SK-N-SH (cell line): ENCODE data around the gene SLC30A2. TPM values are rescaled to one million over a fixed set of nuclear protein-coding genes. Genes with fewer than 3 reads are reported as not detected.

ENCODE experiments used
- CTCF ChIA-PET: fragments of 300-600, 350-600 bp; formaldehyde crosslinking; extraction: SDS; loops from one replicate; lab custom pipeline; 2021; lab: Yijun Ruan, JAX
- POLR2A ChIA-PET: fragments of 350-600 bp; sonication (Branson Sonifier 250); formaldehyde crosslinking; extraction: SDS; loops from one replicate; lab custom pipeline; 2020; ENCODE audit warnings: antibody characterized with exemption, inconsistent platforms; lab: Yijun Ruan, JAX
- DNase-seq: peaks from one replicate; pipeline ENCODE4 v3.0.0; 2012
- H2AFZ ChIP-seq: fragments of 200-600 bp; sonication (generic); 2 replicates; pipeline ENCODE4 v1.8.1; 2016; ENCODE audit warnings: antibody characterized with exemption, mild to moderate bottlenecking, low read depth
- H3F3A ChIP-seq: fragments of 200-600 bp; sonication (generic); replicated peaks from 2 replicates; pipeline ENCODE3; 2016; ENCODE audit warnings: antibody characterized with exemption, mild to moderate bottlenecking; ENCODE audit not compliant: insufficient read depth
- H3K27ac ChIP-seq, 2 experiments: fragments of 200-500 bp in 1 of 2; fragments of 200-600 bp in 1 of 2; sonication (Bioruptor generic) in 1 of 2; sonication (generic), shearing (Covaris generic) in 1 of 2; 2 replicates each; pipeline versions ENCODE4 v1.5.1 to v1.6.1; 2014 to 2016; ENCODE audit warnings: low read depth in 2 of 2, inconsistent platforms in 1 of 2, low read length in 1 of 2, mild to moderate bottlenecking in 1 of 2, mixed read lengths in 1 of 2
- H3K27me3 ChIP-seq: fragments of 200-600 bp; sonication (generic), shearing (Covaris generic); 2 replicates; pipeline ENCODE4 v1.6.1; 2016; ENCODE audit warnings: mixed run types; ENCODE audit not compliant: insufficient read depth
- H3K36me3 ChIP-seq, 2 experiments: fragments of 200-500 bp in 1 of 2; fragments of 200-600 bp in 1 of 2; sonication (Bioruptor generic) in 1 of 2; sonication (generic) in 1 of 2; replicated peaks in 1 of 2; 2 replicates each; pipeline versions ENCODE3 to v1.5.1; 2014 to 2016; ENCODE audit warnings: low read length in 1 of 2, mild to moderate bottlenecking in 1 of 2; ENCODE audit not compliant: insufficient read depth in 2 of 2, control insufficient read depth in 1 of 2
- H3K4me1 ChIP-seq, 2 experiments: fragments of 200-500 bp in 1 of 2; fragments of 200-600 bp in 1 of 2; sonication (Bioruptor generic) in 1 of 2; sonication (generic), shearing (Covaris generic) in 1 of 2; 2 replicates each; pipeline versions ENCODE4 v1.5.1 to v1.6.1; 2014 to 2016; ENCODE audit warnings: low read depth in 1 of 2, low read length in 1 of 2, mixed run types in 1 of 2; ENCODE audit not compliant: insufficient read depth in 2 of 2, control insufficient read depth in 1 of 2
- H3K4me2 ChIP-seq: fragments of 200-600 bp; sonication (generic), shearing (Covaris generic); 2 replicates; pipeline ENCODE4 v1.6.1; 2017; ENCODE audit warnings: mixed run types
- H3K4me3 ChIP-seq, 2 experiments: fragments of 200-500 bp in 1 of 2; fragments of 200-600 bp in 1 of 2; sonication (Bioruptor generic) in 1 of 2; sonication (generic), shearing (Covaris generic) in 1 of 2; 2 replicates each; pipeline versions ENCODE4 v1.5.1 to v1.8.1; 2014 to 2016; ENCODE audit warnings: low read depth in 2 of 2, inconsistent platforms in 1 of 2, low read length in 1 of 2, mild to moderate bottlenecking in 1 of 2, mixed read lengths in 1 of 2, moderate library complexity in 1 of 2
- H3K79me2 ChIP-seq: fragments of 200-600 bp; sonication (generic); 2 replicates; pipeline ENCODE4 v1.8.1; 2017; ENCODE audit warnings: mild to moderate bottlenecking; ENCODE audit not compliant: insufficient read depth
- H3K9ac ChIP-seq: fragments of 200-600 bp; sonication (generic); 2 replicates; pipeline ENCODE4 v1.6.1; 2017; ENCODE audit warnings: mixed run types
- H3K9me2 ChIP-seq: fragments of 200-600 bp; sonication (generic); 2 replicates; pipeline ENCODE4 v1.6.1; 2017; ENCODE audit warnings: mixed run types
- H3K9me3 ChIP-seq: fragments of 200-600 bp; sonication (generic); 2 replicates; pipeline ENCODE4 v1.6.1; 2017; ENCODE audit warnings: mixed run types, mild to moderate bottlenecking, moderate library complexity
- H4K20me1 ChIP-seq: fragments of 200-600 bp; sonication (generic); 2 replicates; pipeline ENCODE4 v1.6.1; 2017; ENCODE audit warnings: mild to moderate bottlenecking, mixed run types; ENCODE audit not compliant: insufficient read depth
- CHD2 ChIP-seq: fragments of 150-350 bp; IDR thresholded peaks from 2 replicates; pipeline ENCODE4 v1.6.1; 2018; ENCODE audit warnings: low read length; ENCODE audit not compliant: partially characterized antibody
- CTCF ChIP-seq: fragments of 200-600 bp; sonication (generic); IDR thresholded peaks from 2 replicates; pipeline ENCODE4 v1.6.1; 2017; ENCODE audit warnings: antibody characterized with exemption, mild to moderate bottlenecking, moderate library complexity
- EP300 ChIP-seq, 2 experiments: IDR thresholded peaks; 2 replicates each; pipeline versions ENCODE4 v1.4.0 to v1.6.1; 2012; ENCODE audit warnings: borderline replicate concordance in 1 of 2, low read depth in 1 of 2, low read length in 1 of 2
- FOXM1 ChIP-seq: IDR thresholded peaks from 2 replicates; pipeline ENCODE4 v1.4.0; 2012; ENCODE audit warnings: low read depth, mild to moderate bottlenecking
- GABPA ChIP-seq: IDR thresholded peaks from 2 replicates; pipeline ENCODE4 v1.4.0; 2012; ENCODE audit warnings: low read depth, mild to moderate bottlenecking
- MEF2A ChIP-seq: IDR thresholded peaks from 2 replicates; pipeline ENCODE4 v1.4.0; 2012; ENCODE audit warnings: low read depth, borderline replicate concordance
- MXI1 ChIP-seq: IDR thresholded peaks from 2 replicates; pipeline ENCODE4 v1.6.1; 2012; ENCODE audit warnings: mild to moderate bottlenecking, low read depth, low read length, improper control_type of control experiment
- NFIC ChIP-seq: IDR thresholded peaks from 2 replicates; pipeline ENCODE4 v1.4.0; 2012; ENCODE audit warnings: borderline replicate concordance
- POLR2AphosphoS5 ChIP-seq: IDR thresholded peaks from 2 replicates; pipeline ENCODE4 v1.6.1; 2012; ENCODE audit warnings: low read depth, low read length
- RAD21 ChIP-seq: IDR thresholded peaks from 2 replicates; pipeline ENCODE4 v1.6.1; 2012; ENCODE audit warnings: mild to moderate bottlenecking, low read length
- REST ChIP-seq: IDR thresholded peaks from 2 replicates; pipeline ENCODE4 v1.6.1; 2012; ENCODE audit warnings: mild to moderate bottlenecking, low read depth, low read length, moderate library complexity
- RFX5 ChIP-seq: IDR thresholded peaks from 2 replicates; pipeline ENCODE4 v1.6.1; 2012; ENCODE audit warnings: mild to moderate bottlenecking, improper control_type of control experiment, low read length
- RXRA ChIP-seq: IDR thresholded peaks from 2 replicates; pipeline ENCODE4 v1.4.0; 2012; ENCODE audit warnings: low read depth, mild to moderate bottlenecking, borderline replicate concordance
- SIN3A ChIP-seq: IDR thresholded peaks from 2 replicates; pipeline ENCODE4 v1.6.1; 2012; ENCODE audit warnings: low read depth, mild to moderate bottlenecking, low read length, moderate library complexity, borderline replicate concordance
- SMC3 ChIP-seq: IDR thresholded peaks from 2 replicates; pipeline ENCODE4 v1.6.1; 2012; ENCODE audit warnings: low read depth, low read length, improper control_type of control experiment
- TCF12 ChIP-seq: IDR thresholded peaks from 2 replicates; pipeline ENCODE4 v1.4.0; 2012
- YY1 ChIP-seq: IDR thresholded peaks from 2 replicates; pipeline ENCODE4 v1.4.0; 2012; ENCODE audit warnings: low read depth, mild to moderate bottlenecking
- WGBS: methylation state at CpG from one replicate; pipeline ENCODE4 v1.1.6; 2017; ENCODE audit warnings: low lambda C conversion rate; 5-methylcytosine and 5-hydroxymethylcytosine counted together
- polyA plus RNA-seq, 3 experiments: library from polyadenylated mRNA; depleted of rRNA; stranded (reverse); fragments of >200 nt; gene quantifications; 2 replicates each; pipeline ENCODE4 v1.2.3, GENCODE V29; 2012
- TF ChIP-seq, protein P1 (sequence below): IDR thresholded peaks from 2 replicates; pipeline ENCODE4 v1.4.0; 2012; ENCODE audit warnings: low read depth
- TF ChIP-seq, protein P2 (sequence below): IDR thresholded peaks from 2 replicates; pipeline ENCODE4 v1.4.0; 2012; ENCODE audit warnings: low read depth, borderline replicate concordance
- TF ChIP-seq, protein P3 (sequence below): IDR thresholded peaks from 2 replicates; pipeline ENCODE4; 2012

Gene SLC30A2
- polyA plus RNA-seq, 1 of the 3 experiments (the other 2 are of a cell fraction): not detected

GRCh38 chr1:26015358-26015757, 30.6 kb downstream of the SLC30A2 start:
- WGBS: 100% methylated on average over 2 of the region's 2 CpGs
- Histone ChIP-seq H2AFZ (no peak overlapping the region), H3F3A (no peaks in the 10 kb centered on the region), H3K4me2 (no peak overlapping the region), H3K79me2 (no peaks in the 10 kb centered on the region), H3K36me3 (no peaks in the 10 kb centered on the region), H3K27ac (no peak overlapping the region), H3K9me2 (no peaks in the 10 kb centered on the region), H4K20me1 (no peaks in the 10 kb centered on the region), H3K4me1 (peaks cover 8 to 20% of the 10 kb centered on the region in 2 experiments; a peak in 2 of 4 replicates), H3K27me3 (no peaks in the 10 kb centered on the region), H3K9me3 (no peaks in the 10 kb centered on the region), H3K9ac (no peak overlapping the region), H3K4me3 (no peak overlapping the region)
- CTCF ChIA-PET: no interaction called here
- POLR2A ChIA-PET: no interaction called here
- DNase-seq: no peak
- TF ChIP-seq REST (no peak), SMC3 (no peak), RXRA (no peak), FOXM1 (no peak), CTCF (no peak), POLR2AphosphoS5 (no peak), TCF12 (no peak), MXI1 (no peak), NFIC (no peak), MEF2A (no peak), CHD2 (no peak), RFX5 (no peak), YY1 (no peak), GABPA (no peak), RAD21 (no peak), SIN3A (no peak), EP300 (IDR thresholded peaks at IDR 0.05; ENCODE audit: borderline replicate concordance in 1 of 2, low read depth in 1 of 2, low read length in 1 of 2) (no peak)
- TF ChIP-seq, protein P1, sequence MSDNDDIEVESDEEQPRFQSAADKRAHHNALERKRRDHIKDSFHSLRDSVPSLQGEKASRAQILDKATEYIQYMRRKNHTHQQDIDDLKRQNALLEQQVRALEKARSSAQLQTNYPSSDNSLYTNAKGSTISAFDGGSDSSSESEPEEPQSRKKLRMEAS: no peak
- TF ChIP-seq, protein P2, sequence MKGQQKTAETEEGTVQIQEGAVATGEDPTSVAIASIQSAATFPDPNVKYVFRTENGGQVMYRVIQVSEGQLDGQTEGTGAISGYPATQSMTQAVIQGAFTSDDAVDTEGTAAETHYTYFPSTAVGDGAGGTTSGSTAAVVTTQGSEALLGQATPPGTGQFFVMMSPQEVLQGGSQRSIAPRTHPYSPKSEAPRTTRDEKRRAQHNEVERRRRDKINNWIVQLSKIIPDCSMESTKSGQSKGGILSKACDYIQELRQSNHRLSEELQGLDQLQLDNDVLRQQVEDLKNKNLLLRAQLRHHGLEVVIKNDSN: no peak
- TF ChIP-seq, protein P3, sequence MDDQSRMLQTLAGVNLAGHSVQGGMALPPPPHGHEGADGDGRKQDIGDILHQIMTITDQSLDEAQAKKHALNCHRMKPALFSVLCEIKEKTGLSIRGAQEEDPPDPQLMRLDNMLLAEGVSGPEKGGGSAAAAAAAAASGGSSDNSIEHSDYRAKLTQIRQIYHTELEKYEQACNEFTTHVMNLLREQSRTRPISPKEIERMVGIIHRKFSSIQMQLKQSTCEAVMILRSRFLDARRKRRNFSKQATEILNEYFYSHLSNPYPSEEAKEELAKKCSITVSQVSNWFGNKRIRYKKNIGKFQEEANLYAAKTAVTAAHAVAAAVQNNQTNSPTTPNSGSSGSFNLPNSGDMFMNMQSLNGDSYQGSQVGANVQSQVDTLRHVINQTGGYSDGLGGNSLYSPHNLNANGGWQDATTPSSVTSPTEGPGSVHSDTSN: no peak
